Esophagus squamous epithelium (tissue), 5 donors: ENCODE results near the gene CALN1. TPM values are rescaled to one million over a fixed set of nuclear protein-coding genes. Genes with fewer than 3 reads are reported as not detected.

Experiments
- DNase-seq: peaks from one replicate; lab custom pipeline; 2025; lab: John Stamatoyannopoulos, UW
- H3K27ac ChIP-seq, 4 donors: fragments of 200-600 bp; sonication (generic); one replicate each; pipeline ENCODE4 v1.5.1; 2016 to 2019; ENCODE audit warnings: mild to moderate bottlenecking in 1 of 4
- H3K27me3 ChIP-seq, 4 donors: fragments of 200-600 bp; sonication (generic); 1 replicate in 3 of 4; 2 replicates in 1 of 4; pipeline versions ENCODE4 v1.5.1 to v1.6.0; 2017 to 2021; ENCODE audit warnings: antibody characterized with exemption in 1 of 4
- H3K36me3 ChIP-seq, 3 donors: fragments of 200-600 bp; sonication (generic); one replicate each; pipeline ENCODE4 v1.5.1; 2016 to 2019
- H3K4me1 ChIP-seq, 3 donors: fragments of 200-600 bp; sonication (generic); one replicate each; pipeline ENCODE4 v1.5.1; 2017 to 2019
- H3K4me3 ChIP-seq, 4 donors: fragments of 200-600 bp; sonication (generic); 1 replicate in 3 of 4; 2 replicates in 1 of 4; pipeline ENCODE4 v1.5.1; 2016 to 2019; ENCODE audit warnings: mild to moderate bottlenecking in 2 of 4, moderate library complexity in 1 of 4
- H3K9me3 ChIP-seq, 3 donors: fragments of 200-600 bp; sonication (generic); one replicate each; pipeline ENCODE4 v1.5.1; 2016 to 2019
- POLR2A ChIP-seq, 4 donors: fragments of 450-650 bp; IDR thresholded peaks; one replicate each; pipeline ENCODE4 v1.6.1; 2017; ENCODE audit warnings: antibody characterized with exemption in 4 of 4, mild to moderate bottlenecking in 4 of 4, moderate library complexity in 3 of 4
- WGBS, 2 donors: methylation state at CpG; one replicate each; pipeline ENCODE4 v1.1.5; 2018; 5-methylcytosine and 5-hydroxymethylcytosine counted together
- intact Hi-C: fragments of 100-400 bp; cut with DNase I; formaldehyde crosslinking; loops from one replicate; pipeline ENCODE4 v1.15.0; 2022
- total RNA-seq, 4 donors: library from RNA; depleted of rRNA; stranded (reverse); fragments of >200 nt; gene quantifications; one replicate each; pipeline ENCODE4 v1.1.0, GENCODE V29; 2016
- TF ChIP-seq, protein P1 (sequence below), 6 experiments: fragments of 450-650 bp in 4 of 6; fragments of 200-600 bp in 2 of 6; sonication (generic) in 2 of 6; IDR thresholded peaks; one replicate each; pipeline ENCODE4 v1.5.1; 2016 to 2019; ENCODE audit warnings: antibody characterized with exemption in 6 of 6, mild to moderate bottlenecking in 4 of 6, moderate library complexity in 4 of 6
- donor health status: DM: yes; HTN: yes; CAD: no.

CALN1 gene
- total RNA-seq, 4 donors from 2014 or later: 0.83 TPM; not detected in 3

DNA sequence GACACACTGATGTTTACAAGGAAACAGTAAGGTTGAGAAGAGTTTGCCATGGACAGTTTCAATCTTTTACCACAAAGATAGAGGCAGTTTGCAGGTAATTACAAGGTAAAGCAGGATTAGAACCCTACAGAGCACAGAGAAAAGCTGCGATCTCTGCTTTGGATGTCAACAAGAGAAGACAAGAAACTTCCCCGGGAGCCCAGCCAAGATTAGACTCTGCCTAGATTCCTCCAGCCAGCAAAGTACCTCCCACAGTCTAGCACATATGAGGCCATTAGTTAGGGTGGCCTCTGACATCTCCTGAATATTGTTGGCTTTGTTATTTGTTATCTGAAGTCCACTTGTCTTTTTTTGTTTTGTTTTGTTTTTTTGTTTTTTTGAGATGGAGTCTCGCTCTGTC is 178.1 kb downstream of the CALN1 start:
- H3K36me3 ChIP-seq: no peaks in the 10 kb centered on the region
- no peaks in the 10 kb centered on the region for H3K9me3 ChIP-seq
- no peak for DNase-seq
- H3K4me3 ChIP-seq: no peak overlapping the region
- intact Hi-C loops: no loop called here
- TF ChIP-seq, protein P1, sequence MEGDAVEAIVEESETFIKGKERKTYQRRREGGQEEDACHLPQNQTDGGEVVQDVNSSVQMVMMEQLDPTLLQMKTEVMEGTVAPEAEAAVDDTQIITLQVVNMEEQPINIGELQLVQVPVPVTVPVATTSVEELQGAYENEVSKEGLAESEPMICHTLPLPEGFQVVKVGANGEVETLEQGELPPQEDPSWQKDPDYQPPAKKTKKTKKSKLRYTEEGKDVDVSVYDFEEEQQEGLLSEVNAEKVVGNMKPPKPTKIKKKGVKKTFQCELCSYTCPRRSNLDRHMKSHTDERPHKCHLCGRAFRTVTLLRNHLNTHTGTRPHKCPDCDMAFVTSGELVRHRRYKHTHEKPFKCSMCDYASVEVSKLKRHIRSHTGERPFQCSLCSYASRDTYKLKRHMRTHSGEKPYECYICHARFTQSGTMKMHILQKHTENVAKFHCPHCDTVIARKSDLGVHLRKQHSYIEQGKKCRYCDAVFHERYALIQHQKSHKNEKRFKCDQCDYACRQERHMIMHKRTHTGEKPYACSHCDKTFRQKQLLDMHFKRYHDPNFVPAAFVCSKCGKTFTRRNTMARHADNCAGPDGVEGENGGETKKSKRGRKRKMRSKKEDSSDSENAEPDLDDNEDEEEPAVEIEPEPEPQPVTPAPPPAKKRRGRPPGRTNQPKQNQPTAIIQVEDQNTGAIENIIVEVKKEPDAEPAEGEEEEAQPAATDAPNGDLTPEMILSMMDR (IDR thresholded peaks at IDR 0.05): no peak
- TF ChIP-seq POLR2A (IDR thresholded peaks at IDR 0.05): no peak
- no peaks in the 10 kb centered on the region for H3K4me1 ChIP-seq
- 57 to 76% methylated on average over 3 of the region's 3 CpGs for WGBS, 2 donors
- H3K27ac ChIP-seq: no peak overlapping the region
- no peaks in the 10 kb centered on the region for H3K27me3 ChIP-seq

DNA sequence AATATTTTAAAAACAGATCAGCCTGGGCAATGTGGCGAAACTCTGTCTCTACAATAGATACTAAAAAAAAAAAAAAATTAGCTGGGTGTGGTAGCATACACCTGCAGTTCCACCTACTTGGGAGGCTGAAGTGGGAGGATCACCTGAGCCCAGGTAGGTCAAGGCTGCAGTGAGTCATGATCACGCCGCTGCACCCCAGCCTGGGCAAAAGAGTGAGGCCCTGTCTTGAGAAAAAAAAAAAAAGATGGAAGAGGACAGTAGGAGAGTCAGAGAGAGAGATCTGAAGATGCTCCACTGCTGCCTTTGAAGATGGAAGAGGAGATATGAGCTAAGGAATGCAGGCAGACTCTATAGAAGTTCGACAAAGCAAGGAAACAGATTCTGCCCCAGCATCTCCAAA is 181.9 kb downstream of the CALN1 start:
- Histone ChIP-seq H3K36me3 (no peaks in the 10 kb centered on the region), H3K9me3 (no peaks in the 10 kb centered on the region), H3K27me3 (no peaks in the 10 kb centered on the region), H3K4me3 (no peak overlapping the region), H3K4me1 (no peaks in the 10 kb centered on the region), H3K27ac (no peak overlapping the region)
- WGBS, 2 donors: 69 to 77% methylated on average over 3 to 4 of the region's 4 CpGs
- no peak for DNase-seq
- TF ChIP-seq, protein P1 (IDR thresholded peaks at IDR 0.05): no peak
- TF ChIP-seq POLR2A (IDR thresholded peaks at IDR 0.05): no peak
- intact Hi-C loops: no loop called here

DNA sequence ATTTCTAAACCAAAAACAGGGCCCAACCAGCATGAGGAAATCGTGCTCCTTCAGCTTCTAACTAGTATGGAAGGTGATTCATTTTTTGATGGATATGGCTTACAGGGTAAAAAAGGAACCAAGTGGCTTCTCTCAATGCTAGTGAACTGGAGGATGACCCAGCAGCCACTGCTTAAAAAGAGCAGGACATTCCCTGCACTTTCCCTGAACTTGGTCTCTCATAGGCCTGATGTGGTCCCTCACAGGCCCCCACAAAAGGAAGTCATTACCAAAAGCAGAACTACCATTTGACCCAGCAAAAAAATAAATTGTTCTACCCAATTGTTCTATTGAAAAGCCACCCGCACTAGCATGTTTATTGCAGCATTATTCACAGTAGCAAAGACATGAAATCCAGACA is 188.8 kb downstream of the CALN1 start:
- H3K36me3 ChIP-seq: no peaks in the 10 kb centered on the region
- WGBS, 2 donors: 57 to 64% methylated on average over 2 of the region's 2 CpGs
- no peak for TF ChIP-seq POLR2A (IDR thresholded peaks at IDR 0.05)
- TF ChIP-seq, protein P1 (IDR thresholded peaks at IDR 0.05): no peak
- H3K9me3 ChIP-seq: peaks cover 0 to 4% (median 0%) of the 10 kb centered on the region in 3 donors
- H3K27ac ChIP-seq: no peak overlapping the region
- intact Hi-C loops: no loop called here
- H3K4me3 ChIP-seq: no peak overlapping the region
- no peak for DNase-seq
- H3K4me1 ChIP-seq: no peaks in the 10 kb centered on the region
- no peaks in the 10 kb centered on the region for H3K27me3 ChIP-seq

DNA sequence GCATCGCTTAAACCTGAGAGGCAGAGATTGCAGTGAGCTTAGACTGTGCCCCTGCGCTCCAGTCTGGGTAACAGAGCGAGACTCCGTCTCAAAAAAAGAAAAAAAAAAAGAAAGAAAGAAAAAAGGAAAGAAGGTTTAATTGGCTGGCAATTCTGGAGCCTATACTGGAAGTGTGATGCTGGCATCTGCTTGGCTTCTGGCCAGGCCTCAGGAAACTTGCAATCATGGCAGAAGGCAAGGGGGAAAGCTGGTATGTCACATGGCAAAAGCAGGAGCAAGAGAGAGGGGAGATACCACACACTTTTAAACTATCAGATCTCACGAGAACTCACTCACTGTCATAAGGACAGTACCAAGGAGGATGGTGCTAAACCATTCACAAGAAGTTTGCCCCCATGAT is 190.0 kb downstream of the CALN1 start:
- no peak overlapping the region for H3K4me3 ChIP-seq

DNA sequence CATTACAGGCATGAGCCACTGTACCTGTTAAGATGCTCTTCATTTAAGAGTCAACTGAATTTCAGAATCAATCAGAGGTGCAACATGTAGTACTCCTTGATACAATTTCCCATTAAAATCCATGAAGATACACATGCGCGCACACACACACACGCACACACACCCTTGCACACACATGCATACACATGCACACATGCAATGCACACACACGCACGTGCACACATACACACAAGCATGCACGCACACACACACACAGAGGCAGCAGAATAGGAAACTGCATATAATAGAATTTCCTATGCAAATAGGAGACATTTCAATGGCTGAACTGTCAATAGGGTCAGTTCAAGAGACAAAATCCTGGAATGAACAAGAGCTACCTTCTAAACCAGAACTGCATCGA is 192.6 kb downstream of the CALN1 start:
- peaks cover 0 to 5% (median 0%) of the 10 kb centered on the region in 3 donors for H3K4me1 ChIP-seq
- no peak overlapping the region for H3K27ac ChIP-seq
- 81 to 92% methylated on average over 7 of the region's 7 CpGs for WGBS, 2 donors
- intact Hi-C loops: no loop called here
- H3K27me3 ChIP-seq: no peaks in the 10 kb centered on the region
- H3K9me3 ChIP-seq: no peaks in the 10 kb centered on the region
- no peak for DNase-seq
- H3K4me3 ChIP-seq: no peak overlapping the region
- TF ChIP-seq, protein P1 (IDR thresholded peaks at IDR 0.05): no peak
- no peak for TF ChIP-seq POLR2A (IDR thresholded peaks at IDR 0.05)
- no peaks in the 10 kb centered on the region for H3K36me3 ChIP-seq

More for the DNA sequence above, 190.0 kb downstream of the CALN1 start:
- intact Hi-C loops: no loop called here
- WGBS, 2 donors: 76 to 83% methylated on average over 4 to 5 of the region's 5 CpGs
- no peak for DNase-seq
- TF ChIP-seq POLR2A (IDR thresholded peaks at IDR 0.05): no peak
- TF ChIP-seq, protein P1 (IDR thresholded peaks at IDR 0.05): no peak
- Histone ChIP-seq H3K36me3 (no peaks in the 10 kb centered on the region), H3K4me1 (no peaks in the 10 kb centered on the region), H3K27me3 (no peaks in the 10 kb centered on the region), H3K27ac (no peak overlapping the region), H3K9me3 (peaks cover 0 to 4% (median 0%) of the 10 kb centered on the region in 3 donors)
